WERI-Rb-1 (cell line): Measurements from ENCODE around the gene AHR.

ENCODE experiments used
- DNase-seq: peaks from one replicate; pipeline ENCODE4 v3.0.0-alpha.2; 2020
- H3K27ac ChIP-seq: fragments of 250-450 bp; sonication (Bioruptor Pico); 2 replicates; pipeline ENCODE4 v1.5.1; 2020; ENCODE audit warnings: mild to moderate bottlenecking, moderate library complexity
- H3K27me3 ChIP-seq: fragments of 250-450 bp; sonication (Bioruptor Pico); 2 replicates; pipeline ENCODE4 v1.5.1; 2021; ENCODE audit warnings: mild to moderate bottlenecking, low read depth, moderate library complexity; ENCODE audit not compliant: insufficient read depth, severe bottlenecking
- H3K36me3 ChIP-seq: fragments of 250-450 bp; sonication (Bioruptor Pico); 2 replicates; pipeline ENCODE4 v1.5.1; 2020; ENCODE audit warnings: mild to moderate bottlenecking, moderate library complexity
- H3K4me3 ChIP-seq: 2 replicates; pipeline ENCODE4 v1.5.1; 2011; ENCODE audit warnings: low read depth, mild to moderate bottlenecking, control low read depth, low read length
- H3K9me3 ChIP-seq: fragments of 250-450 bp; sonication (Bioruptor Pico); 2 replicates; pipeline ENCODE4 v1.5.1; 2021; ENCODE audit warnings: mild to moderate bottlenecking, moderate library complexity; ENCODE audit not compliant: severe bottlenecking
- CTCF ChIP-seq: IDR thresholded peaks from 2 replicates; pipeline ENCODE4 v1.5.1; 2011; ENCODE audit warnings: low read depth, mild to moderate bottlenecking, control low read depth, inconsistent platforms, low read length

AHR gene

GRCh38 chr7:17298102-17298839, at the start of gene AHR:
Gene AHR (plus strand): TSS chr7:17298652. CDS start chr7:17299265, 613 bp downstream.
- DNase-seq: peak; percentile 90
- H3K36me3 ChIP-seq: 0 out of 2 replicates have a peak, but pooled peaks cover 3% of the 10 kb centered on the region
- H3K4me3 ChIP-seq: peak within 1 kb of the TSS; percentile 89
- TF ChIP-seq CTCF: no peak
- H3K9me3 ChIP-seq: no peaks in the 10 kb centered on the region
- no peaks in the 10 kb centered on the region for H3K27me3 ChIP-seq
- H3K27ac ChIP-seq: peak within 1 kb of the TSS; percentile 55

GRCh38 chr7:17253885-17254284, 44.6 kb upstream of the AHR start:
- Histone ChIP-seq H3K4me3 (no peak overlapping the region), H3K36me3 (no peaks in the 10 kb centered on the region)
- no peak for TF ChIP-seq CTCF

GRCh38 chr7:17255926-17256325, 42.5 kb upstream of the AHR start:
- TF ChIP-seq CTCF: no peak
- no peak overlapping the region for H3K27ac ChIP-seq
- no peak for DNase-seq

More at GRCh38 chr7:17253885-17254284, 44.6 kb upstream of the AHR start:
- DNase-seq: no peak
- Histone ChIP-seq H3K27ac (no peak overlapping the region), H3K9me3 (no peaks in the 10 kb centered on the region), H3K27me3 (no peaks in the 10 kb centered on the region)

GRCh38 chr7:17256375-17256774, 42.1 kb upstream of the AHR start:
- no peaks in the 10 kb centered on the region for H3K36me3 ChIP-seq
- H3K9me3 ChIP-seq: no peaks in the 10 kb centered on the region
- no peak for DNase-seq
- no peak overlapping the region for H3K4me3 ChIP-seq
- H3K27me3 ChIP-seq: no peaks in the 10 kb centered on the region
- no peak for TF ChIP-seq CTCF
- no peak overlapping the region for H3K27ac ChIP-seq

More at GRCh38 chr7:17255926-17256325, 42.5 kb upstream of the AHR start:
- Histone ChIP-seq H3K4me3 (no peak overlapping the region), H3K36me3 (no peaks in the 10 kb centered on the region), H3K27me3 (no peaks in the 10 kb centered on the region), H3K9me3 (no peaks in the 10 kb centered on the region)

- Histone ChIP-seq H3K27ac (no peak overlapping the region), H3K9me3 (peaks cover 2% of the 10 kb centered on the region), H3K27me3 (no peaks in the 10 kb centered on the region), H3K36me3 (no peaks in the 10 kb centered on the region), H3K4me3 (no peak overlapping the region)
- DNase-seq: no peak
- TF ChIP-seq CTCF: no peak
Measured at GRCh38 chr7:17266565-17266964, 31.9 kb upstream of the AHR start.
